D721Med (cell line): ENCODE results near the gene TMEM161B.

Experiments used
- DNase-seq: peaks from one replicate; pipeline ENCODE4 v3.0.0; 2011; ENCODE audit warnings: low spot score; ENCODE audit not compliant: insufficient read length
- FAIRE-seq: peaks from 2 replicates; lab custom pipeline; 2011; peaks lifted over from hg19 to GRCh38; lab: Jason Lieb, UNC
- TF ChIP-seq, protein P1 (sequence below): IDR thresholded peaks from 2 replicates; pipeline ENCODE4 v1.5.1; 2012; ENCODE audit warnings: mild to moderate bottlenecking, control low read depth; ENCODE audit not compliant: insufficient read depth; ENCODE audit errors: missing control alignments

Gene TMEM161B

DNA sequence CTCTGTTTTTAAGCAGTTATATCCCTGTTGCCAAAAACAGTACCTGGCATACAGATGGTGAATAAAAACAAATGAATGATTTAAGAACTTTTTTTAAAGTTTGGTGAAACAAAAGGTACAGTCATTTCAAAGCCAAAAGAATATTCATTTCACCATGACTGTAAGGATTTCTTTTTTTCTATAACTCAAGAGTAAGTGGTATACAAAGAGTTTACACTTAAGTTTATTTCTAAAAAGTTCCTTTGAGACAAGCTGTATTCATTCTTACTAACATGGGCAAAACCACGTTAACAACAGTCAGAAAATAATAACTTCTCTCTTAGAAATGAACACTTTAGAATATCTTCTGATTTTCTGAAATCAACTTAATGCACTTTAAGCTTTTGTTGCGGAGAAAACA, 5.3 kb downstream of the TMEM161B start:
- no peak for DNase-seq
- TF ChIP-seq, protein P1, sequence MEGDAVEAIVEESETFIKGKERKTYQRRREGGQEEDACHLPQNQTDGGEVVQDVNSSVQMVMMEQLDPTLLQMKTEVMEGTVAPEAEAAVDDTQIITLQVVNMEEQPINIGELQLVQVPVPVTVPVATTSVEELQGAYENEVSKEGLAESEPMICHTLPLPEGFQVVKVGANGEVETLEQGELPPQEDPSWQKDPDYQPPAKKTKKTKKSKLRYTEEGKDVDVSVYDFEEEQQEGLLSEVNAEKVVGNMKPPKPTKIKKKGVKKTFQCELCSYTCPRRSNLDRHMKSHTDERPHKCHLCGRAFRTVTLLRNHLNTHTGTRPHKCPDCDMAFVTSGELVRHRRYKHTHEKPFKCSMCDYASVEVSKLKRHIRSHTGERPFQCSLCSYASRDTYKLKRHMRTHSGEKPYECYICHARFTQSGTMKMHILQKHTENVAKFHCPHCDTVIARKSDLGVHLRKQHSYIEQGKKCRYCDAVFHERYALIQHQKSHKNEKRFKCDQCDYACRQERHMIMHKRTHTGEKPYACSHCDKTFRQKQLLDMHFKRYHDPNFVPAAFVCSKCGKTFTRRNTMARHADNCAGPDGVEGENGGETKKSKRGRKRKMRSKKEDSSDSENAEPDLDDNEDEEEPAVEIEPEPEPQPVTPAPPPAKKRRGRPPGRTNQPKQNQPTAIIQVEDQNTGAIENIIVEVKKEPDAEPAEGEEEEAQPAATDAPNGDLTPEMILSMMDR, result no peak
- FAIRE-seq, result no peak

DNA sequence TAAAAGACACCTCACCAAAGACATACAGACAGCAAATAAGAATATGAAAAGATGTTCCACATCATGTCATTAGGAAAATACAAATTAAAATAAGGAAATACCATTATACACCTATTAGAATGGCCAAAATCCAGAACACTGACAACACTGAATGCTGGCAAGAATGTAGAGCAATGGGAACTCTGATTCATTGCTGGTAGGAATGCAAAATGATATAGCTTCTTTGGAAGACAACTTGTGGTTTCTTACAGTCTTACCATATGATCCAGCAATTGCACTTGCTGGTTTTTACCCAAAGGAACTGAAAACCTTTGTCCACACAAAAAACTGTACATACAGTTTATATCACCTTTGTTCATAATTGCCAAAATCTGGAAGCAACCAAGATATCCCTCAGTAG, 6.5 kb downstream of the TMEM161B start:
- FAIRE-seq, result peak; percentile 32
- DNase-seq, result no peak
- TF ChIP-seq, protein P1, result no peak

DNA sequence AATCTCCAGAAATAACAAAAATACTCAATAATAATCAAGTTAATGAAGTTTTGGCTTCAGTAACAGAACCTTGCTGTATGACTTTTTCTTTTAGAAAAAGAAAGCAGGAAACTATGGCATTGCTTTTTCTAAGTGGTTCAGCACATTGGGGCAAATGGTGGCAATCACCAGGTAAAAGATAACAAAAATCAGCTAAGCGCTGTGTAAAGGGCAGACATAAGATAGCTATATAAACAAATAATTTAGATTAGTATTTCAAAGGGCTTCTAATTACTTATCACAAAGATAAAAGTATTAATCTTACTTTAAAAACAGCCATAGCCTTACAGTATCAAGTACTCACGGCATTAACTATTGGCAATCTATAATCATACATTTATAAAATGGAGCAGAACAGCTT, 10.0 kb downstream of the TMEM161B start:
- DNase-seq, result no peak
- TF ChIP-seq, protein P1, result no peak
- FAIRE-seq, result no peak

DNA sequence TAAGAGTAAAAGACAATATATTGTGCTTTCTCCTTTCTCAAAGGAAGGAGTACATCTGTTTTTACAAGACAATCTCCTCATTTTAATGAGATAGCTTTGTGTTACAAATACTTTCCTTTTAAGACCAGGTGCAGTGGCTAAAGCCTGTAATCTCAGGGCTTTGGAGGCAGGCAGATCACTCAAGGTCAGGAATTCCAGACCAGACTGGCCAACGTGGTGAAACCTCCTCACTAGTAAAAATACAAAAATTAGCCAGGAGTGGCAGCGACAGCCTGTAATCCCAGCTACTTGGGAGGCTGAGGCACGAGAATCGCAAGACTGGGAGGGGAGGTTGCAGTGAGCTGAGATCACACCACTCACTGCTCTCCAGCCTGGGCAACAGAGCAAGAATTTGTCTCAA, 11.8 kb downstream of the TMEM161B start:
- TF ChIP-seq, protein P1, result no peak
- DNase-seq (no peak), FAIRE-seq (peak; percentile 38)

DNA sequence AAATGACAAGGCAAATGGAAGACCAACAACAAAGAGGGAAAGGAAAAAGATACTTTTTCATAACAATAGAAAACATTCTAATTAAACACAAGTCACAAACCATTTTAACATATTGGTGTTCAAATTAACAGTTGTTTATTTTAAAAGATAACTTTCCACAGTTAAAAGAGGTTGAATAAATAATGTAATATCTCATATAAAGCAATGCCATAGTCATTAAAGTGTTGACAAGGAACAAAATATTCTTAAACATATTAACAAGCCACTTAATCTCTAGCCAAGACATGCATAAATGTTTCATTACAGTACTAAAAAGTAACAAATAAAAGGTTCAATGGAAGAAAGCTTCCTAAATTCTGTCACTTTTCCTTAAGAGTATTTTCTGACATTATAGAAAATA, 12.6 kb downstream of the TMEM161B start:
- DNase-seq (no peak), FAIRE-seq (peak; percentile 25)
- TF ChIP-seq, protein P1, result no peak

DNA sequence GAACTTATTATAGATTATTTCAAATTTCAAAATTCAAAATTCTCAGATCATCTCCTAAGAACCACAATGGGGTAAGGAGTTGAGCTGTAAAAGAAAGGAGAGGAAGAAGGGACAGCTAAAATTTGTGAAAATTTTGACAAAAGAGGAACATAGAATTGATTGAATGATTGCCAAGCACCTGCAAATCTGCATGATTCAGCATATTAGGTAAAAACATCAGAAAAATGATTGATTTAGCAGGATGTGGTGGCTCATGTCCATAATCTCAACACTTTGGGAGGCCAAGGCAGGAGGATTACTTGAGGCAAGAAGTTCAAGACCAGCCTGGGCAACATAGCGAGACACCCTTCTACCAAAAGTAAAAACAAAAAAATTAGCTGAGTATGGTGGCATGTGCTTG, 14.3 kb downstream of the TMEM161B start:
- TF ChIP-seq, protein P1, result no peak
- FAIRE-seq (no peak), DNase-seq (no peak)

DNA sequence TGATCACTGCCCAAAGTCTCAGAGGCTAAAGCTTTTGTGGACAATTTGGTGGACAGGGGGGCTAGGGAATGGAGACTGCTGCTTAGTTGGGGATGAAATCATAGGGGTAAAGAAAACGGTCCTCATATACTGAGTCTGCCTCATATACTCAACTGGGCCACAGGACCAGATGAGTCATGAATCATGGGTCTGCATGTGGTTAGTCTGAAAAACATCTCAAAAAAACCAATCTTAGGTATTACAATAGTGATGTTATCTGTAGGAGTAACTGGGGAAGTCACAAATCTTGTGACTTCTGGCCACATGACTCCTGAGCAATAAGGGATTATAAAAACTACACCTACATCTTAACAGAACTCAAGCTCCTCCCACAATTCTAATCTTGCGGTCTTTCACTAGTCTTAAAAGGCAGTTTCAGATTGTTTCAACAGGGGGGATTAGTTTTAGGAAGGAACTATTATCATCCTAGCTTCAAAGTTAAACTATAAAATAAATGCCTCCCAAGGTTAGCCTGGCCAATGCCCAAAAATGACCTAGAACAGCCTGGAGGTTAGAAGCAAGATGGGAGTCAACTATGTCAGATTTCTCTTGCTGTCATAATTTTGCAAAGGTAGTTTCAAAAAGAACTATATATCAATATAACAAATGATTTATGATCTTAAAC, 17.5 kb downstream of the TMEM161B start:
- TF ChIP-seq, protein P1, result no peak
- FAIRE-seq (no peak), DNase-seq (no peak)
